ENCODE results near the gene TMEM131.
"Not testable (repeated sequence)": the region's sequence is repeated elsewhere in the genome, so short reads cannot be mapped to it uniquely, and the experiment has no call there.

The TMEM131 gene

DNA sequence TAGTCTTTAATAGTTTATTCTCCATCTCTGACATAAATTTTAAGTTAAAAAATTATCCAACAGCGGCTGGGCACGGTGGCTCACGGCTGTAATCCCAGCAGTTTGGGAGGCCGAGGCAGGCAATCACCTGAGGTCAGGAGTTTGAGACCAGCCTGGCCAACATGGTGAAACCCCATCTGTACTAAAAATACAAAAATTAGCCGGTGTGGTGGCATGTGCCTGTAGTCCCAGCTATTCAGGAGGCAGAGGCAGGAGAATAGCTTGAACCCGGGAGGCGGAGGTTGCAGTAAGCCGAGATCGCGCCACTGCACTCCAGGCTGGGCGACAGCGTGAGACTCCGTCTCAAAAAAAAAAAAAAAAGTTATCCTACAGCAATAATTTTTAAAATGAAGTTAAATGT lies 39.0 kb downstream of the TMEM131 start:
- not testable (repeated sequence) for DNase-seq (ENCODE audit: low read depth, low spot score)

DNA sequence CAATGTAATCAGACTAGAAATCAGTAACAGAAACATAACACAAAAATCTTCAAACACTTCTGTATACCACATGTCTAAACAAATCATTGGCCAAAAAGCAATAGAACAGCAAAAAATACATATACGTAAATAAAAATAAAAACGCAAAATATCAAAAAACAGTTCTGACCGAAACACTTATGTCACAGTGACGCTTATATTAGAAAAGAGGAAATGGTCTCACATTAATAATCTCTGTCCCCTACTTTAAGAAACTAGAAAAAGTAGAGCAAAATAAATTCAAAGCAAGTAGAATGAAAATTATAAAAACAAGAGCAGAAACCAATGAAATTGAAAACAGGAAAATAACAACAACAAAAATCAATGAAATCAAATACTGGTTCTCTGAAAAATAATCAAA lies 41.9 kb downstream of the TMEM131 start:
- no peak for DNase-seq (ENCODE audit: low read depth, low spot score)

DNA sequence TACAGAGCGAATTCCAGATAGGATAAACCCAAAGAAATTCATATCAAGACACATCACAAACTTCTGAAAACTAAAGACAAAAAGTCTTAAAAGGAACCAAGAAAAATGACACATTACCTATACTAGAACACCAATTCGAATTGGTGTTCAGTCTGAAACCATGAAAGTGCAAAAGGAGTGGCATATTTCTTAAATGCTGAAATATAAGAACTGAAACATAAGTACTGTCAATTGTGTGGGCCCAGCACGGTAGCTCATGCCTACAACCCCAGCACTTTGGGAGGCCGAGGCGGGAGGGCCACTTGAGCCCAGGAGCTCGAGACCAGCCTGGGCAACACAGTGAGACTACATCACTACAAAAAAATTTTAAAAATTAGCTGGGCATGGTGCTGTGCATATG lies 43.4 kb downstream of the TMEM131 start:
- DNase-seq (ENCODE audit: low read depth, low spot score), result no peak

GRCh38 chr2:97951155-97951680 lies 44.5 kb downstream of the TMEM131 start:
- DNase-seq (ENCODE audit: low read depth, low spot score), result no peak

DNA sequence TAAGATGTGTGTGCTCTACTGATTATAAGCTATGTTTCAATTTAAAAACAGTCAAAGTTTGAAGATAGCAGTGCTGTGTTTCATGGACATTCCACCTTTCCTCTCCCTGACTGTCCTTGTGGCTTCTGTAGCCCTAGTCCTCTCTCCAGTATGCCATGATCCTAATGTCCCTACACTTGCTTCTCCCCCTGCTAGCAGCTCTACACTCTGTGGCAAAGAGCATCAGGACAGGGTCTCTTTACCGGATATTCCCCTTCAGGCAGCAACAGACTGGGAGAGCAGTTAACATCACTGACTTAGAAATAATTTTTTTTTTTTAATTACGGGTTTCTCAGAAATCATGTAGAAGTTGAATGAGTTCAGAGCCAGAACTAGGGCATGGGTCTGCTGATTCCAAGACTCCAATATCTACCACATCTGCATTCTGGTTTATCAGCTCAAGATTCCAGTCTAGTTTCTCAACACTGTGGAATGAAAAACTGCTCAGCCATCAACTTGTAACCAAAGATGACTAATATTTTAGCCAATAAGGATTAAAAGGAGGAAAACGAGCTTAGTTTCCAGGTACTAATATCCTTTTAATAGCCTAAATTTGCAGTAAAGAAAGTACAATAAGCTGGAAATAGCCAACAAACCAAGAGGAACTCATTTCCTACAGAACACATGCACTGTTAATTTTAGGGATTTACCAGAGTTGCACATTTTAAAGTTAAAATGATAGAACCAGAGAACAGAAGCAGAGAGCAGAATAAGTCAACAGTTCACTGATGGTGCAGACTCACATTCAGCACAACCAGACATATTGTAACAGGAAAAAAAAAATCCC lies 45.2 kb downstream of the TMEM131 start:
- DNase-seq (ENCODE audit: low read depth, low spot score), result no peak

DNA sequence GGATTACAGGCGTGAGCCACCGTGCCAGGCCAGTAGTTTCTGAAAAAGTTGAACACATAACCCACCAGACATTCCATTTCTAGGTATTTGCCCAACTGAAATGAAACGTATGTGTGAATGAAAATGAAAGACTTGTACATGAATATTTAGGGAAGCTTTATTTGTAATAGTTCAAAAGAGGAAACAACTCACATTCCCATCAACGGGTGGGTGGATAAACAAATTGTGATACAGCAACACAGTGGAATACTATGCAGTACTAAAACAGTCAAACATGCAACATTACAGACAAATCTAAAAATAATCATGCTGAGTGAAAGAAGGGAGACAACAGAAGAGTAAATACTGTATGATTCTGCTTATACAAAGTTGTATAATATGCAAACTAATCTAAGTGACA lies 46.8 kb downstream of the TMEM131 start:
- DNase-seq (ENCODE audit: low read depth, low spot score), result no peak

- no peak for DNase-seq (ENCODE audit: low read depth, low spot score)
Observed at GRCh38 chr2:97945791-97946190, 50.0 kb downstream of the TMEM131 start.

DNA sequence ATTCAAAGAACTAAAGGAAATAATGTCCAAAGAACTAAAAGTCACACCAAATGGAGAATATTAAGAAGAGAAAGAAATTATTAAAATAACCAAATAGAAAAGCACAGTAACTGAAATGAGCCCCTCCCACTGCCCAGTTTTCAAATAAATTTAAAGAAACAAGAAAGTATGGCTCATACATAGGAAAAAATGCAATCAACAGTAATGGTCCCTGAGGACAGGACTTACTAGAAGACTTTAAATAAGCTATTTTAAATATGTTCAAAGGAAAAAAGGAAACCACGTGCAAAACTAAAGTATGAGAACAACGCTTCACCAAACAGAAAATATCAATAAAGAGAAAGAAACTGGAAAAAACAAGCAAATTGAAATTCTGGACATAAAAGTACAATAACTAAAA lies 58.9 kb downstream of the TMEM131 start:
- DNase-seq (ENCODE audit: low read depth, low spot score), result no peak

GRCh38 chr2:97936199-97936598 lies 59.5 kb downstream of the TMEM131 start:
- no peak for DNase-seq (ENCODE audit: low read depth, low spot score)

GRCh38 chr2:97935719-97936161 lies 60.0 kb downstream of the TMEM131 start:
- no peak for DNase-seq (ENCODE audit: low read depth, low spot score)

- DNase-seq (ENCODE audit: low read depth, low spot score), result no peak
Observed at GRCh38 chr2:97932975-97933662, 62.6 kb downstream of the TMEM131 start.

DNA sequence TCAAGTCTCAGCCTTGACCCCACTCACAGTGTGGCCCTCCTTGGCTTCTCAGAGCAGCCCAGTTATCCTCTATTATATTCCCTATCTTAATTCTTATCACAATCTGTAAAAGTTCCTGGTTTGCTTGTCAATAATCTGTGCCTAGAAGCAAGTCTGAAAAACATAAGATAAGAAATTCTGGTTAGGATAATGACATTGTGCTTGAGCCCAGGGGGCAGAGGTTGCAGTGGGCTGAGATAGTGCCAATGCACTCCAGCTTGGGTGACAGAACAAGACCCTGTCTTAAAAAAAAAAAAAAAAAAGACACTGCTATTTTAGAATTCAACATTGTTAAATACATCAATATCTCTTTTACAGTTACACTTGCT lies 63.9 kb downstream of the TMEM131 start:
- DNase-seq (ENCODE audit: low read depth, low spot score), result no peak

DNA sequence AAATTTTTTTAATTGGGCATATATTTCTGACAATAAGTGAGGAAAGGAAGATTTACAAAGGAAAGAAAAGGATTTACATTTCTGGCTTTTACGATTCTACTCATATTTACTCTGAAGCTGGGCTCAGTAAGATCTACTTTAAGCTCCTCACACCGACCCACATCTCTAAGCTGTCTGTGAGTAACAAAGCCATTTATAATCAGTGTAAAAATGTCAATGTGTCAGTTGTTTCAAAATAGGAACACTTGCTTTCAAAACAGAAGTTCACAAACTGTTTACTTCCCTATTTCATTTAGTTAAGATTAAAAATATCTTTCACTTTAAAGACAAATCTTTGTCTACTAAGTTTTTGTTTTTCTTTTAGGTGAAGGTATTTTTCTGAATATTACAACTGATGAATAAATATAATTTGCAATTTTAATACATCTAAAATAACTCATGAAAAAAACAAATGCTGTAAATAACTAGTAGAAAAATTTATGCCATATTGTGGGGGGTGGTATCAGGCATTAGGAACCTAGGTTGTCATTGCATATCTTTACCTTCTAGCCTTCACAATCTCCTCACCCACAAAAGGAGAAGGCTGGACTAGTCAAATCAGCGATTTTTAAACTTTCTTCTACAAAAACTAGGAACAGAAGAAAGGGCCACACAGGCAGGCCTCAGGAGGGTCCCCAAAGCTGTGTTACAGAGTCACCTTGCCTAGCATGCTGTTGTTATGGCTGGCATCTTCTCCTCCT lies 64.5 kb downstream of the TMEM131 start:
- no peak for DNase-seq (ENCODE audit: low read depth, low spot score)

DNA sequence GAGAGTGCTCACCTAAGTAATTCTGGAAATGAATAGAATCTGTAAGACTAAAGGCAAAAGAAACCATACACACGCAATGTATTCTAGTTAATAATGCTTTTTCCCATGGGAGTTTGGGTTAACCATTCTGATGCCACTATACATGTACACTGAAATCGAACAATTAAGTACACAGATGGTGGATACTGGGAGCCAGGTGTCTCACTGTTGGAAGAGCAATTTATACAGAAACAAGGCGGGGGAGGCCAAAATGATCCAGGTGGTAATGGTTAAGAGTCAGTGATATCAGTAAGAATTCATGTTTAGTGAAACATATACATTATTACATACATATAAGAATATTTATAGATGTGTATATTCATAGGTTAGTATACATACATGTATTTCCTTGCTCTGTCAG lies 67.2 kb downstream of the TMEM131 start:
- DNase-seq (ENCODE audit: low read depth, low spot score), result no peak

DNA sequence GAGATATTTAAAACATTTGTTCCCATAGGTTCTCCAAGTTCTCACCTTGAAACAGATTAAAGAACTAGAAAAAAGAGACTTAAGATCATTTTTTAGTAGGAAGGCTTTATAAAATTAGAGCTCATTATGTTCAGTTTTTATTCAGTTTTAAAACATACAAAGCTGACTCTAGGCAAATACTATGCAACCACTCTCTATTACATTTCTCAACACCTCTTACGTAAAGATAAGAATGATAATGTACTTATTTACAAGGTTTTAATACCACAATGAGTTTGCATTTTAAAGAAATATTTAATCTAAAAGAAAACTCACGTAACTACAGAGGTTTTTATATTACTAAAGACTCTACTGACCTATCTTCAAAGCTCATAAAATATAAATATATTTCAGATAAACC lies 68.8 kb downstream of the TMEM131 start:
- no peak for DNase-seq (ENCODE audit: low read depth, low spot score)

- DNase-seq (ENCODE audit: low read depth, low spot score), result no peak
Observed at GRCh38 chr2:97924194-97924593, 71.6 kb downstream of the TMEM131 start.

- no peak for DNase-seq (ENCODE audit: low read depth, low spot score)
Observed at GRCh38 chr2:97919858-97920257, 75.9 kb downstream of the TMEM131 start.

GRCh38 chr2:97918818-97919217 lies 76.9 kb downstream of the TMEM131 start:
- DNase-seq (ENCODE audit: low read depth, low spot score), result no peak

DNA sequence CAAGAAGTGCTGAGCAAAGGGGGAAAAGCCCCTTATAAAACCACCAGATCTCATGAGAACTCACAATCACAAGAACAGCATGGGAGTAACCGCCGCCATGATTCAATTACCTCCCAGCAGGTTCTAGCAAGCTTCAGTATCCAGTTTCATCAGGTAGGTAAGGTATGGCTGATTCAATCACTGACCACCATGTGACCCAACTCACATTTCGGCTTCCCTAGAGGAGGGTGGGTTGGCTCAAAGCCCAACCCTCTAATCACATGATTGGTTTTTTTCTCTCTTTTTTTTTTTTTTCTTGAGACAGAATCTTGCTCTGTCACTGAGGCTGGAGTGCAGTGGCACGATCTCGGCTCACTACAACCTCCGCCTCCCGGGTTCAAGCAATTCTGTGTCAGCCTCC lies 78.1 kb downstream of the TMEM131 start:
- not testable (repeated sequence) for DNase-seq (ENCODE audit: low read depth, low spot score)

GRCh38 chr2:97914691-97915213 lies 81.0 kb downstream of the TMEM131 start:
- DNase-seq (ENCODE audit: low read depth, low spot score), result no peak

DNA sequence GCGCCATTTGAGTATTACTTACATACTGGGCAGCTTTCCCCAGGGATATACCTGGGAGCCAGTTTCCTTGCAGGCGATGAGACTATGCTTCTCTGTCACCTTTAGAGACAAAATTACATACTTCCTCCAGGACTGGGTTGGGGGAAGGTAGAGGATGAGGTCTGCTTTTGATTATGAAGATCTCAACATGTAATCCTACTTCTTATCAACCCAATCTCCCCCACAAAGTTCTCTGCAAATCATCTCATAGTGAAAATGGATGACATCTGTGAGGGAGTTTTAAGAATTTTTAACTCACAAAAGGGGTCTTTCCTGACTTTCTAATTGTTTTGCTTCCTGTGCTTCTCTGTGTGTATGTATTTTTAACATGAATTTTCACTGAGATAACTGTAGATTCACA lies 81.9 kb downstream of the TMEM131 start:
- DNase-seq (ENCODE audit: low read depth, low spot score), result no peak
